DOHH2 (cell line): ENCODE data around the gene IL17F.

ENCODE experiments used
- EZH2phosphoT487 ChIP-seq: fragments of 200-600 bp; sonication (generic); IDR thresholded peaks from 2 replicates; pipeline ENCODE4 v1.6.1; 2017; ENCODE audit warnings: borderline replicate concordance, mild to moderate bottlenecking, antibody characterized with exemption, low read length, moderate library complexity, mixed read lengths
- TF ChIP-seq, protein P1 (sequence below): fragments of 200-600 bp; sonication (generic); IDR thresholded peaks from one replicate; pipeline ENCODE4 v1.5.1; 2014; ENCODE audit warnings: antibody characterized with exemption, mild to moderate bottlenecking, low read depth, low read length; ENCODE audit not compliant: poor library complexity, severe bottlenecking

DNA sequence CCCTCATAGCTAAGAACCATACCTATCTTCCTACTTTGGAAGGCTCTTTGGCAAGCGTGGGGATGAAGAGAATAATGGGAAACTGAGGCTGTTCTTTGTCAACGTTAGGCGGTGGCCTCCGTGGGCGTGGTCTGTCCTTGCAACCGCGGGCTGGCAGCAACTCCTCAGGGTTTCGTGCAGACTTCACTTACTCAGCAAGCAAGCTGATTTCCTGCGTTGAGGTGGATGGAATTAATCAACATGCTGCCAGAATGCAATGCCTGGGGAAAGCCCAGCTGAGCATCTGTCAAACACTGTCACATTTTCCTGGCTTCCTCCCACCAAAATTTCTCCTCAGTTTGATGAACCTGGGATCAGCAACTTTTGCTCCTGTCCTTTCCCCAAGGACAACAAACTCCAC is 9.2 kb upstream of the IL17F start:
- TF ChIP-seq, protein P1, sequence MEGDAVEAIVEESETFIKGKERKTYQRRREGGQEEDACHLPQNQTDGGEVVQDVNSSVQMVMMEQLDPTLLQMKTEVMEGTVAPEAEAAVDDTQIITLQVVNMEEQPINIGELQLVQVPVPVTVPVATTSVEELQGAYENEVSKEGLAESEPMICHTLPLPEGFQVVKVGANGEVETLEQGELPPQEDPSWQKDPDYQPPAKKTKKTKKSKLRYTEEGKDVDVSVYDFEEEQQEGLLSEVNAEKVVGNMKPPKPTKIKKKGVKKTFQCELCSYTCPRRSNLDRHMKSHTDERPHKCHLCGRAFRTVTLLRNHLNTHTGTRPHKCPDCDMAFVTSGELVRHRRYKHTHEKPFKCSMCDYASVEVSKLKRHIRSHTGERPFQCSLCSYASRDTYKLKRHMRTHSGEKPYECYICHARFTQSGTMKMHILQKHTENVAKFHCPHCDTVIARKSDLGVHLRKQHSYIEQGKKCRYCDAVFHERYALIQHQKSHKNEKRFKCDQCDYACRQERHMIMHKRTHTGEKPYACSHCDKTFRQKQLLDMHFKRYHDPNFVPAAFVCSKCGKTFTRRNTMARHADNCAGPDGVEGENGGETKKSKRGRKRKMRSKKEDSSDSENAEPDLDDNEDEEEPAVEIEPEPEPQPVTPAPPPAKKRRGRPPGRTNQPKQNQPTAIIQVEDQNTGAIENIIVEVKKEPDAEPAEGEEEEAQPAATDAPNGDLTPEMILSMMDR, result no peak
- no peak for TF ChIP-seq EZH2phosphoT487
